ENCODE measurements around the gene GREB1L.
A peak's percentile ranks its signal among the peaks of the same experiment; 100 is the strongest.
"Not testable (repeated sequence)": the region's sequence is repeated elsewhere in the genome, so short reads cannot be mapped to it uniquely, and the experiment has no call there.

Gene GREB1L

GRCh38 chr18:21242141-21242779 lies at the start of gene GREB1L:
Gene GREB1L, plus strand, starts transcription at chr18:21242232. Its CDS starts 141,287 bp downstream, at chr18:21383519.
- peak; percentile 46 for DNase-seq

- DNase-seq: no peak
These were observed 49.8 kb upstream of the GREB1L start for GRCh38 chr18:21192308-21192624.

DNA sequence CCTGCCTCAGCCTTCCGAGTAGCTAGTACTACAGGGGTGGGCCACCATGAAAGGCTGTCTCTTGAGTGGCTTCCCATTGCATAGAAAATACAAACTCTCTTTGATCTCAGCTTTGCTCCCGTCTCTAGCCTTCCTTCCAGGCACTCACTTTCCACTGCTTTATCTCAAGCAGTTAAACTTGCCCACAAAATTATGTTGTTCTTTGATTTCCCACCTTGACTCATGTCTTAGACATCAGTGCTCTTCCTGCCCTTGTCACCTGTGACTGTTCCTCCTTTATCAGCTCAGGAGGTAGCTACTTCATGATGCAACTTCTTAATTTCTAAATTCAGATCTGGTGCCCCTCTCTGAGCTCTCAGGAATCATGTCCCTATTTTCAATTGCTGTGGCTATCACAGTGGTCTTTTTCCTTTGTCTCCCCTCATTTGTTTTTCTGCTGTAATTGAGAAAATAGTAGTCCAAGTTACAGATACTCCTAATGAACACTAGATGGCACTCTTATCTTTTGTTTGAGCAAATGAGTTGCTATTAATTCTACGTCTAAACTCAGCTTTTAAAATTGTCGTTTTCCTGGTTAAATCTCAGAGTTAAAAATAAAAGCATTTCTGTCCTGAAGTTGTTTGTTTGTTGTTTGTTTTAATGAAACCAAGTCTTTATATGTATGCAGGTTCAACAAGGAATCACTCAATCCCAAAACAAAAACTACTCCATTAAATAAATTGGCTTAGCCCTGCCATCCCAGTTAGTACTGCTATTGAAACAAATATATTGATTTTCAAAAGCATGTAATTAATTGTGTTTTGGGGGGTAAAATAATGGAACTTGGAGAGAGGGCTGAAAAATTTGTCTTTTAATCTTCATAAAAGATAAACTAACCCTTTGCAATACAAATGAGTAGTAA lies 46.9 kb upstream of the GREB1L start:
- peak; percentile 18 for DNase-seq

GRCh38 chr18:21196426-21196825 lies 45.6 kb upstream of the GREB1L start:
- no peak for DNase-seq

- no peak for DNase-seq
These were observed 38.9 kb upstream of the GREB1L start for GRCh38 chr18:21203126-21203525.

- no peak for DNase-seq
These were observed 38.3 kb upstream of the GREB1L start for GRCh38 chr18:21203542-21204241.

DNA sequence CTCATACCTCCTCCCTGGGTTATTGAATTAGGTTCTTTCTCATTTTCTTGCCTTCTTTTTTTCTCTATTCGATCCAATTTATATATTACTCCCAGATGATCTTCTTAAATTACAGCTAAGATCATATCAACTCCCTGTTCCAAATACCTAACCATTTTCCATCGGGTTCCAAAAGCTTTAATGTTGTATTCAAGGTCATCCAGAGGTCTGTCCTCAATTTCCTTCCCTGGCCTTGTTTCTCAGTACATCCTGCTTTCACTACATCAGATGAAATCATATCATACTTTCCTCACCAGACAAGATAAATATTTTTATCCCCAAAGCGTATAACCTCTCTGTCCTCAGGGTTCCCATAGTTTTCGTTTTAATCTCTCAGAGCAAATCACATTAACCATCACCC lies 36.3 kb upstream of the GREB1L start:
- no peak for DNase-seq

DNA sequence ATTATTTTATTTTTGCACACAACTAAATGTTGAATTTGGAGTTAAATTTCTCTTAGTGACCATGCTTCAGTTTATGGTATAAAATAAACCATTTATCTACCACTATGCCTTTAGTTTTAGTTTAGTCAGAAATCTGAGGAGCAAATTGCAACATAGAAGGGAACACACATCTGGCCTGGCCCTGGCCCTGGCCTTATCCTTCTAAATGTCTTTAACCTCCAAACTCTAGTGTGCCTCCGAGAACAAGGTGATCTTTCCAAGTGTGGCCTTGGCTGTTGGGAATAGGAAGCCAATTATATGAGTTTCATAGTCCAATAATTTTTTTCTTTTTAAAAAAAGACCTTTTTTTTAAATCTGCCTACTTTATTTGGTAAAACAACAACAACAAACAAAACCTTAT lies 31.8 kb upstream of the GREB1L start:
- no peak for DNase-seq

DNA sequence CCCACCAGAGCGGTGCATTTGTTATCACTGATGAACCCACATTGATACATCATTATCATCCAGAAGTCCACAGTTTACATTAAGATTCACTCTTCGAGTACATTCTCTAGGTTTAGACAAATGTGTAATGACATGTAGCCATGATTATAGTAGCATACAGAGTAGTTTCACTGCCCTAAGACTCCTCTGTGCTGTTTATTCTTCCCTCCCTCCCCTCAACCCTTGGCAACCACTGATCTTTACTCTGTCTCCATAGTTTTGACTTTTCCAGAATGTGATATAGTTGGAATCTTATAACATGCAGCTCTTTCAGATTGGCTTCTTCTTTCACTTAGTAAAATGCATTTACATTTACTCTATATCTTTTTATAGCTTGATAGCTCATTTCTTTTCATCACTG lies 31.2 kb upstream of the GREB1L start:
- DNase-seq: no peak

DNA sequence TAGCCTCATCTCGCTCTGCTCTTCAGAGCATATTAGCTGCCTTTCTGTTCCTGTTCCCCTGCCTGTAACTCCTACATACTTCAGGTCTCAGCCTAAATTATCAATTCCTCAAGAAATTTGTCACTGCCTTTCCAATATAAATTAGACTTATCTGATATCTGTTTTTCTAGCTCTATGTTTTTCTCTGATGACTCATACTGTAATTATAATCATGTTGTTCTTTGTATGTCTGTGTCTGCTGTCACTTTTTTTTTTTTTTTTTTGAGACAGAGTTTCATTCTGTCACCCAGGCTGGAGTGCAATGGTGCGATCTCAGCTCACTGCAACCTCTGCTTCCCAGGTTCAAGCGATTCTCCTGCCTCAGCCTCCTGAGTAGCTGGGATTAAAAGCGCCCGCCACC lies 27.6 kb upstream of the GREB1L start:
- DNase-seq: not testable (repeated sequence)

DNA sequence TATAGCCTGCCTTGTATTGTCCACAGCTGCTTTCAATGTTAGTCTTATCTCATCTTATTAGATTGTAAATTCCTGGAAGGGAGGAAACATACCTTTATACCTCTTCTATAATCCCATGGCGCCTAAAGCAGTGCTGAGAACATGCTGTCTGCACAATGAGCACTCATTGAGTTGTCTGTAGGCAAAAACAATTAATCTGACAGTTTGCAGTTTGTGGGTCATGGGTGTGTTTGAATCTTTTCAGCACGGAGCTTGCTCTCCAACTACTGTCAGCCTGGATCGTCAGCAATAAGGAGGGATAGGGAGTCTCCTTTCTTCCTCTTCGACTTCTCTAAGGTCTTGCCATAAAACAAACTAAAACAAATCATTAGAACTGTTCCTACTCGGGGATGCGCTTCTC lies 26.5 kb upstream of the GREB1L start:
- DNase-seq: no peak

- no peak for DNase-seq
These were observed 23.2 kb upstream of the GREB1L start for GRCh38 chr18:21218862-21219261.

DNA sequence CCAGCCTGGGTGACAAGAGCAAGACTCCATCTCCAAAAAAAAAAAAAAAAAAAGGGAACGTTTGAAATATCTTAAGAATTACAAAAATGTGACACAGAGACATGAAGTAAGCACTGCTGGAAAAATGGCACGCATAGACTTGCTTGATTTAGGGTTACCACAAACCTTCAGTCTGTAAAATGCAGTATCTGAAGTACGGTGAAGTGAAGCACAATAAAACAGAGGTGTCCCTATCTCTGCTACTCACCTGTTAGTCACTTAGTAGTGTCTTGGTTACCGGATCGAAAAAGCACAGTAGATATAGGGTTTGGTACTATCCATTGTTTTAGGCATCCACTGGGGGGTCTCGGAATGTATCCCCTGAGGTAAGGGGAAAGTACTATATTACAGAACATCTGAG lies 11.6 kb upstream of the GREB1L start:
- no peak for DNase-seq

- no peak for DNase-seq
These were observed 557 bp upstream of the GREB1L start for GRCh38 chr18:21241301-21242048.

GRCh38 chr18:21242780-21243401 lies 859 bp downstream of the GREB1L start:
- no peak for DNase-seq

GRCh38 chr18:21254576-21254975 lies 12.5 kb downstream of the GREB1L start:
- no peak for DNase-seq

- no peak for DNase-seq
These were observed 13.2 kb downstream of the GREB1L start for GRCh38 chr18:21255211-21255610.

GRCh38 chr18:21257386-21257785 lies 15.4 kb downstream of the GREB1L start:
- no peak for DNase-seq

- no peak for DNase-seq
These were observed 18.6 kb downstream of the GREB1L start for GRCh38 chr18:21260621-21261020.

- DNase-seq: no peak
These were observed 19.3 kb downstream of the GREB1L start for GRCh38 chr18:21261352-21261751.

GRCh38 chr18:21262244-21262643 lies 20.2 kb downstream of the GREB1L start:
- no peak for DNase-seq

DNA sequence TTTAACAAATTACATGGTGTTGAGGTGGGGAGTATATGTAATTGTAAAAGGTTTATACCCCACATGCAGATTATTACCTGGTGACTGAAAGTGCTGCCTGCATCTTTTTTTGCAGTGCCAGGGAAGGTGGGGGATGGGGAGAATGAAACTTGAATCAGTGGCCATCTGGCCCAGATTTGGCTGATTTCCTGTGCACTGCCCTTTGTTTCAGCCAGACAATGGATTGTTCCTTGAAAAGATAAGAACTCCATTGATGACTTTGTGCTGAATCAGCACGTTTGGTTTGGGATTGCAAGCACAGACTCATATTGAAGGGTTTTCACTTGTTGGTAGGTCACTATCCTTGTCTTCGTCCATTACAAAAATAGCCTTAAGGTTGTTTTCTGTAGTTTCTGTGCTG lies 20.9 kb downstream of the GREB1L start:
- no peak for DNase-seq

GRCh38 chr18:21264651-21265050 lies 22.6 kb downstream of the GREB1L start:
- no peak for DNase-seq
